OCI-M1 (cell line): ENCODE results near the gene KISS1R.

ENCODE experiments used
- DNase-seq: peaks from one replicate; lab custom pipeline; 2025; lab: John Stamatoyannopoulos, UW

Gene KISS1R

GRCh38 chr19:899336-900042 lies 17.6 kb upstream of the KISS1R start:
- no peak for DNase-seq

DNA sequence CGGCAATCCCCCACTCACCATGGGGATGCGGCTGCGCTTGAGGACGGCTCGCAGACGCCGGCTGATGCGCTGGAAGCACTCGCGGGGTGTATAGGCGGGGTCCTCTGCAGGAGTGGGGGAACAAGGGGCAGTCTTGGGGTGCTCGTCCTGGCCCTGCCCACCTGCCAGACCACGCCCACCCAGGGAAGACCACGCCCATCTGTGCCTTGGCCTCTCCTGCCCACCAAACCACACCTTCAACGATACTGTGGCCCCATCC lies 17.2 kb upstream of the KISS1R start:
- no peak for DNase-seq

DNA sequence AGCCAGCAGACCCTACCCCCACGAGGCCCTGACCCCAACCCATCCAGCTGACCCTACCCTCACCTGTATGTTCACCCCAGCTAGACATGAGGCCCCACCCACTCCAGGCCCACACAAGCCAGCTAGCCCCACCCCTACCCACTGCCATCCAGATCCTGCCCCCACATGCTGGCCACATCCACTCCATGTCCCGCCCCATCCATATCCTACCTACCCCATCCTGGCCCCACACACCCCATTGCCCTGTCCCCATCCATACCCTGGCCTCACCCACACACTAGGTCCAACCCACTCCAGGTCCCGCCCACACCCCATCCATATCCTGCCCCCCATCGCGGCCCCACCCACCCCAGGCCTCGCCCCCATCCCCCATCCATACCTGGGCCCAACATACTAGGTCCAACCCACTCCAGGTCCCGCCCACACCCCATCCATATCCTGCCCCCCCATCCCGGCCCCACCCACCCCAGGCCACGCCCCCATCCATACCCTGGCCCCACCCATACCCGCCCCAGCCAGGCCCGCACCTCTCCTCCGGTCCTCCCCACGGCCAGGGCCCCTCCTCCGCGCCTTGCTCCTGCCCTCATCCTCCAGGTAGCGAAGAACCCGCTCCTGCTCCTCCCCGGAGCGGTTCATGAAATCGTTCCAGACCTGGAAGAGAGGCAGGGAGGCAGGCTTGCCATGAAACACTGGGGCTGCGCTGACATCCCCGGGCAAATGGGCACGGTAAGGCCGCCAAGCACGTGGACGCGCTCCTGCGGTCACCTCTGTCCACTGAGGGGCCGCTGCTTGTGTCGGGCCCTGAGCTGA lies 16.6 kb upstream of the KISS1R start:
- DNase-seq = no peak

DNA sequence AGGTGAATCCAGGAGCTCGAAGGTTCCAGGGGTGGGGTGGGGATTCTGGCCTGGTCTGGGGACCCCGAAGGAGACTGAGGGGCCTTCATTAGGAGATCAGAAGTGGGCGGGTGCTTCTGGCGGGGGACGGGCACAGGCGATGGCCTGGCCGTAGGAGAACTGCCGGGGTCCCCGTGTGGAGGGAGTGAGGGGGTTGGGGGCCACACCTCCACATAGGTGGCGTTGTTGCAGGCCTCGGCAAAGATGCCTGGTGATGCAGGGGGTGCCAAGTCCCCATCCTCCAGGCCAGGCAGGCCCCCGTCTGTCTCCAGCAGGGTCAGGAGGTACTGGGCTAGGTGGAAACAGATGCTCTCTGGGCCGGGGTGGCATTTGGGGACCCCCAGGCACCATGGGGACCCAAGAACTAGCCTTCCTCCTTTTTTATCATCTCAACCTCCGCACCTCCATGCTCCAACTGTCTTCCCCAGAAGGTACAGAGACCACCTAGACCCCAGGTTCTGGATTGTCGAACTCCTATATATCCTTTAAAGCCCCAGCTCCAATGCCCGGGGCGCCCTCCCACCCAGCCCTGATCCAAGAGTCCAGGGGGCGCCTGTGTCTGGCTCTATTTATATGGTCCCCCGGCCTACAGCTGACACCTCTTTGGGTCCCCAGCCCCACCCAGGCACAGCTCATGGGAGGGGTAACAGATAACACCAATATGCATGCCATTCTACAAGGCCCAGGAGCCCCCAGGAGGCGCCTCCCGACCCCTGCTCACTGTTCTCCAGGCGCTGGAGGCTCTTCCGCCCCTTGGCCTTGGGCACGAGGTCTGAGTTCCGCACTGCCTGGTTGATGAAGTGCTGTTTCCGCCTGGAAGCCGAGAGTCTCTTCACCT lies 15.7 kb upstream of the KISS1R start:
- DNase-seq = no peak

GRCh38 chr19:902093-902370 lies 15.1 kb upstream of the KISS1R start:
- DNase-seq = no peak

GRCh38 chr19:902446-903226 lies 14.5 kb upstream of the KISS1R start:
- no peak for DNase-seq

DNA sequence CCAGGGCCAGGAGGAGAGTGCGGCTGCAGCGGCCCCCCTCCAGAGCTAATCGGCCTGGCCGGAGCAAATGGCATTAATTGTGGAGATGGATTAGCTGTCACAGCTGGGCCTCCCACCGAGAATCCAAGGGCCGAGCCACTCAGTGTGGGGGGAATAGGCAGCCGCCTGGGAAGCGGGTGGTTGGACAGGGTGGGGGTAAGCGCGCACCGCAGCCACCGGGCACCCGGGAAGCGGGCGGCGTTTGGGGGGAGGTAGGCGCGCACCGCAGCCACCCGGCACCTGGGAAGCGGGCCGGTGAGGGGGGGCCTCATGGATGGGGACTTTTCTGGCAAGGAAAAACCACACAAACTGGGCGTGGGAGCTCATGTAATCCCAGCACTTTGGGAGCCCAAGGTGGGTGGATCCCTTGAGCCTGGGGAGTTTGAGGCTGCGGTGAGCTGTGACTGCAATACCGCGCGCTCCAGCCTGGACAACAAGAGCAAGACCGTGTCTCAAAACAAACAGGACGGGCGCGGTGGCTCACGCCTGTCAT lies 13.8 kb upstream of the KISS1R start:
- DNase-seq = no peak

DNA sequence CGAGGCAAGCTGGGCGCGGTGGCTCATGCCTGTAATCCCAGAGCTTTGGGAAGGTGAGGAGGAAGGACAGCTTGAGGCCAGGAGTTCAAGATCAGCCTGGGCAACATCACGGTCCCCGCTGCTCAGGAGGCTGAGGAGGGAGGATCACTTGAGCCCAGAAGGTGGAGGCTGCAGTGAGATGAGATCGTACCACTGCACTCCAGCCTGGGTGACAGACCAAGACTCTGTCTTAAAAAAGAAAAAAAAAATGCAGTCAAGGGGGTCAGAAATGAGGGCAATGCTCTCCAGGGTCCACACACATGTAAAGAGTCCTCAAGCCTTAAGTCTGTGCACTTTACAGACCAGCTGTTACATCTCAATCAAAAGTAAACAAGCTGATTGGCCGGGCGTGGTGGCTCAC lies 12.6 kb upstream of the KISS1R start:
- DNase-seq = no peak

- DNase-seq = no peak
Measured at GRCh38 chr19:906480-906879, 10.7 kb upstream of the KISS1R start.

DNA sequence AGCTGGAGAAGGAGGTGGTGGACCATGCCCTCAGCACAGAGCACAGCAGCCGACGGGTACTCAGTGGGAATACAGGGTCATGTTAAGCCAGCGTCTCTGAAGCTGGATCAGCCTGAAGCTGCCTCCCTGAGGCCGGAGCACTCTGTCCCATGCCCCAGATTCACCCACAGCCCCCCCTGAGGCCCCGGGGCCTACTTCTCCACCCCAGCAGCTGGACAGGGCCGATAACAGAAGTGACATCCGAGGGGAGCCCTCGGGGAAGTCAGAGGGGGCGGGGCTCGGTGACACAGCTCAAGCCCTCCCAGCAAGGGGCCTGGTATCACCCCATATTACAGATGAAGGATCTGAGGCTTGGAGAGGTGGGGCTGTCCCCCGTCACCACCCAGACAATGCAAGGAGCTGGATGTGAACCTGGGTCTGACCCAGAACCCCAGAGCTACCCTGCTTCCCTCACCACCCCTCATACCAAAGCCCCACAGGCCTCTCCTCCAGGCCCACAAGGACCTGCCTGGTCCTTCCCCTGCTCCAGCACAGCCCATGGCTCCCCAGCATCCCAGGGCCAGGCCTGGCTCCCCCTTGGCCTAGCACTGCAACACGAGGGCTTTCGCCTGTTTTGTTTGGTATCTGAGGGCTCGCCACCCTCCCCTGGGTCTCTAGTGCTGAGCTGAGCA lies 9.8 kb upstream of the KISS1R start:
- DNase-seq = peak; percentile 91

DNA sequence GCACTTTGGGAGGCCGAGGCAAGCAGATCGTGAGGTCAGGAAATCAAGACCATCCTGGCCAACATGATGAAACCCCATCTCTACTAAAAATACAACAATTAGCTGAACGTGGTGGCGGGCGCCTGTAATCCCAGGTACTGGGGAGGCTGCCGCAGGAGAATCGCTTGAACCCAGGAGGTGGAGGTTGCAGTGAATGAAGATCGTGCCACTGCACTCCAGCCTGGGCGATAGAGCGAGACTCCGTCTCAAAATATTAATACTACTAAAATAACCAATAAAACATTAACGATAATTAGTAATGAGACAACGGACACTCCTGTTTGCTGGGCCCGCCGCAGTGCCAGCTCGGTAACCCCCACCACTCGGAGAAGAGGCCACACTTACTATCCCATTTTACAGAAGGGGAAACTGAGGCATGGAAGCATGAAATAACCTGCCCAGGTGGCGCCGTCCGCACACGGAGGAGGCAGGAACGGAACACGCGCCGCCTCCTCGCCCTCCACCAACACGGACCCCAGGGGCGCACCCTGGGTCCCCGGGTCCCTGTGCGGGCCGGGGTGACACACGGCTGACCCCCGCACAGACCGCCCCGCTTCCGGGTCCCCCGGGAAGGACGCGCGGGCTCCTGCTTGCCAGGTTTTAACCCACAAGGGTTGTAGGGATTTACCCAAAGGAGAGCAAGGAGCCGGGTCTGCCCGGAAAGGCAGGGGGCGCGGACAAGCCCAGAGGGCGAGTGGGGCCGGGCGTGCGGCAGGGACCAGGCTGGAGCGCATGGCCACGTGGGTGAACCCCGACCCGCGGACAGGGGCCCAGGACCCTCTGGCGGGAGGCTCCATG lies 5.7 kb upstream of the KISS1R start:
- DNase-seq = peak; percentile 1

GRCh38 chr19:912181-913079 lies 4.7 kb upstream of the KISS1R start:
- peak; percentile 38 for DNase-seq

DNA sequence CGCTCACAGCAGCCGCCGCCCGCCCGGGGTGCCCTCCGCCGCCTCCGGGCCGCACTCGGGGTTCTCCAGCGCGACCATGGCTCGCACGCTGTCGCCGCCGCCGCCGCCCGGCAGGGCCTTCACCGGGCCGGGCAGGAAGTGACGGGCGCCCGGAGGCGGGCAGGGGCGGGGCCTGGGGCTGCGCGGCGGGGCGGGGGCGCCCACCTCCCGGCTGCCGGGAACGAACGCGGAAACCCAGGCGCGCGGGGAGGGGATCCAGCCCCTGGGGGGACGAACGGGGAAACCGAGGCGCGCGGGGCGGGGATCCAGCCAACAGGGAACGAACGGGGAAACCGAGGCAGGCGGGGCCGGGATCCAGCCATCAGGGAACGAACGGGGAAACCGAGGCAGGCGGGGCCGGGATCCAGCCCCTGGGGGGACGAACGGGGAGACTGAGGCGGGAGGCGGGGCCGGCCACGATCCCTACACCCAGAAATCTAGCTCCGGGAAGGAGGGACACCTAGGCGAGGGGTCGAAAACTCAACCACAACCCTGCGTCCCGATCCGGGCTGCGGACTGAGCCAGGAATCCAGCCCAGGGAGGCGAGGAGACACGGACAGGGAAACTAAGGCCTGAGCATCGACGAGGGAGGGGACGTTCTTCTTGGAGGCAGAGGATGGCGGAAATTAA lies 3.9 kb upstream of the KISS1R start, which contains the start of gene R3HDM4:
TSS of gene R3HDM4 (minus strand) at position 140 of the 669 bp plus-strand sequence. CDS start at position 78, 62 bp downstream.
- peak; percentile 68 for DNase-seq

GRCh38 chr19:916645-917322 lies 349 bp upstream of the KISS1R start:
- peak; percentile 20 for DNase-seq

- DNase-seq = no peak
Measured at GRCh38 chr19:918152-918437, 962 bp downstream of the KISS1R start.

DNA sequence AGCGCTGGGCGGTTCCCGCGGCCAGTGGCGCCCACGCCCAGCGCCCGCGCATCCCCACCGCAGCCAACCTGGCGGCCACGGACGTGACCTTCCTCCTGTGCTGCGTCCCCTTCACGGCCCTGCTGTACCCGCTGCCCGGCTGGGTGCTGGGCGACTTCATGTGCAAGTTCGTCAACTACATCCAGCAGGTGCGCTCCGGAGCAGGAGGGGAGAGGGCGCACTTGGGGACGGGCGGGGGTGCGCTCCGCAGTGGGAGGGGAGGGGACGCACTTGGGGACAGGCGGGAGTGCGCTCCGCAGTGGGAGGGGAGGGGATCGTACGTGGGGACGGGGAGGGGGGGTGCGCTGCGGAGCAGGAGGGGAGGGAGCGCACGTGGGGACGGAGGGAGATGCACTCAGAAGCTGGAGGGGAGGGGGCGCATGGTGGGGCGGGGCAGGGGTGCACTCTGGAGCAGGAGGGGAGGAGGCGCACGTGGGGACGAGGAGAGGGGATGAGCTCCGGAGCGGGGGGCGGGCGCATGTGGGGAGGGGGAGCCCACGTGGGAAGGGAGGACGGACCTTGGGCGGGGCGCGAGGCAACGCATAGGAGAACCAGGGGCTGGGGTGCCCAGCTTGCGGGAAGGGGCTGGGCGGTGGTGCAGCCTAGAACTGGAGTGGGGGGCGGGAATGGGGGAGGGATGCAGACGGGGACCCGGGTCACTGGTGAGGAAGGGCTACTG lies 1.5 kb downstream of the KISS1R start:
- DNase-seq = no peak

DNA sequence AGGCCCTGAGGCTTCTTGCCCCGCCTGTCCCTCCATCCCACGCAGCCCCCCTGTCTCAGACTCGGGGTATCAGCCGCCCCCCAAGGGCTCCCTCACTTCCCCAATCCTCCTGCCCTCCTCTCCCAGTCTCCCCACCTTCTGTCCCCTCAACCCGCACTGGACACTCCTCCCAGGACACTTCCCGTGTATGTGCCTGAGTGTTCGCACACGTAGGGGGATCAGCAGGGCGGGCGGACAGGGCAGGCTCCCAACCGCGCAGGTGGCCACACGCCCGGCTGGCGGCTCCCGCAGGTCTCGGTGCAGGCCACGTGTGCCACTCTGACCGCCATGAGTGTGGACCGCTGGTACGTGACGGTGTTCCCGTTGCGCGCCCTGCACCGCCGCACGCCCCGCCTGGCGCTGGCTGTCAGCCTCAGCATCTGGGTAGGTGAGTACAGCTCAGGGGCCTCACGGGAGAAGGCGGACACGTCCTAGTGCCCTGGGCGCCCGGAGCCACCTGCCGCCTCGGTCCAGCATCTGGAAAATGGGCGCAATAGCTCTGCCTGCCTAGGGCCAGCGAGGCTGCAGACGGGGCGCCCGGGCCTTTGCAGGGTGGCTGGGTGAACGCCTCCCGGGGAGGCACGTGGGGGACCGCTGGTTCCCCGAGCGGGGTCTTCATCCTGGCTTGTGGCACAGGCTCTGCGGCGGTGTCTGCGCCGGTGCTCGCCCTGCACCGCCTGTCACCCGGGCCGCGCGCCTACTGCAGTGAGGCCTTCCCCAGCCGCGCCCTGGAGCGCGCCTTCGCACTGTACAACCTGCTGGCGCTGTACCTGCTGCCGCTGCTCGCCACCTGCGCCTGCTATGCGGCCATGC lies 2.3 kb downstream of the KISS1R start:
- DNase-seq = no peak
